Mucosa of stomach (tissue), 1 donor: ENCODE results near the gene CFAP92.

Source experiments
- H3K27me3 ChIP-seq: one replicate; pipeline ENCODE4 v1.7.0; 2013; ENCODE audit warnings: mild to moderate bottlenecking, low read length; ENCODE audit not compliant: control insufficient read depth, insufficient read depth
- H3K36me3 ChIP-seq: one replicate; pipeline ENCODE4 v1.7.0; 2013; ENCODE audit warnings: low read length; ENCODE audit not compliant: control insufficient read depth, insufficient read depth
- H3K4me1 ChIP-seq: one replicate; pipeline ENCODE4 v1.7.0; 2013; ENCODE audit warnings: mild to moderate bottlenecking, low read length; ENCODE audit not compliant: control insufficient read depth, insufficient read depth
- H3K4me3 ChIP-seq: one replicate; pipeline ENCODE4 v1.7.0; 2013; ENCODE audit warnings: low read length
- H3K9ac ChIP-seq: one replicate; pipeline ENCODE4 v1.7.0; 2013; ENCODE audit warnings: mild to moderate bottlenecking, low read length, moderate library complexity
- H3K9me3 ChIP-seq: one replicate; pipeline ENCODE4 v1.7.0; 2013; ENCODE audit warnings: mild to moderate bottlenecking, low read length, moderate library complexity; ENCODE audit not compliant: control insufficient read depth
- donor health status: Pancreatic carcinoma.

The CFAP92 gene

GRCh38 chr3:129022114-129023007, 28.5 kb upstream of the CFAP92 start:
- no peak overlapping the region for H3K9ac ChIP-seq
- no peaks in the 10 kb centered on the region for H3K36me3 ChIP-seq
- H3K27me3 ChIP-seq: no peaks in the 10 kb centered on the region
- H3K9me3 ChIP-seq: no peaks in the 10 kb centered on the region
- no peak overlapping the region for H3K4me3 ChIP-seq
- peaks cover 22% of the 10 kb centered on the region for H3K4me1 ChIP-seq

- peaks cover 19% of the 10 kb centered on the region for H3K4me1 ChIP-seq
- H3K9me3 ChIP-seq: no peaks in the 10 kb centered on the region
- H3K27me3 ChIP-seq: no peaks in the 10 kb centered on the region
- H3K4me3 ChIP-seq: no peak overlapping the region
- H3K9ac ChIP-seq: no peak overlapping the region
- no peaks in the 10 kb centered on the region for H3K36me3 ChIP-seq
Measured at GRCh38 chr3:129021140-129021551, 27.3 kb upstream of the CFAP92 start.

- Histone ChIP-seq H3K9me3 (no peaks in the 10 kb centered on the region), H3K27me3 (no peaks in the 10 kb centered on the region), H3K36me3 (no peaks in the 10 kb centered on the region), H3K4me1 (peaks cover 22% of the 10 kb centered on the region), H3K9ac (no peak overlapping the region), H3K4me3 (no peak overlapping the region)
Measured at GRCh38 chr3:129020691-129021090, 26.8 kb upstream of the CFAP92 start.

GRCh38 chr3:129019266-129019665, 25.4 kb upstream of the CFAP92 start:
- Histone ChIP-seq H3K27me3 (no peaks in the 10 kb centered on the region), H3K9ac (no peak overlapping the region), H3K4me1 (peaks cover 15% of the 10 kb centered on the region), H3K9me3 (no peaks in the 10 kb centered on the region), H3K4me3 (no peak overlapping the region), H3K36me3 (no peaks in the 10 kb centered on the region)

- H3K9me3 ChIP-seq: no peaks in the 10 kb centered on the region
- peaks cover 15% of the 10 kb centered on the region for H3K4me1 ChIP-seq
- H3K9ac ChIP-seq: no peak overlapping the region
- no peak overlapping the region for H3K4me3 ChIP-seq
- no peaks in the 10 kb centered on the region for H3K27me3 ChIP-seq
- no peaks in the 10 kb centered on the region for H3K36me3 ChIP-seq
Measured at GRCh38 chr3:129018751-129019150, 24.9 kb upstream of the CFAP92 start.

GRCh38 chr3:129018271-129018670, 24.4 kb upstream of the CFAP92 start:
- Histone ChIP-seq H3K36me3 (no peaks in the 10 kb centered on the region), H3K9me3 (no peaks in the 10 kb centered on the region), H3K4me1 (peaks cover 15% of the 10 kb centered on the region), H3K4me3 (no peak overlapping the region), H3K9ac (no peak overlapping the region), H3K27me3 (no peaks in the 10 kb centered on the region)

GRCh38 chr3:129017484-129017899, 23.6 kb upstream of the CFAP92 start:
- no peak overlapping the region for H3K9ac ChIP-seq
- no peaks in the 10 kb centered on the region for H3K36me3 ChIP-seq
- peaks cover 15% of the 10 kb centered on the region for H3K4me1 ChIP-seq

GRCh38 chr3:129016720-129017483, 23.0 kb upstream of the CFAP92 start:
- H3K9ac ChIP-seq: no peak overlapping the region

More at GRCh38 chr3:129017484-129017899, 23.6 kb upstream of the CFAP92 start:
- Histone ChIP-seq H3K27me3 (no peaks in the 10 kb centered on the region), H3K9me3 (no peaks in the 10 kb centered on the region), H3K4me3 (no peak overlapping the region)

GRCh38 chr3:129016356-129016719, 22.5 kb upstream of the CFAP92 start:
- Histone ChIP-seq H3K36me3 (no peaks in the 10 kb centered on the region), H3K9ac (peak overlapping the region; percentile 35), H3K4me1 (peaks cover 15% of the 10 kb centered on the region), H3K9me3 (no peaks in the 10 kb centered on the region), H3K27me3 (no peaks in the 10 kb centered on the region), H3K4me3 (no peak overlapping the region)

More at GRCh38 chr3:129016720-129017483, 23.0 kb upstream of the CFAP92 start:
- H3K27me3 ChIP-seq: no peaks in the 10 kb centered on the region
- peaks cover 15% of the 10 kb centered on the region for H3K4me1 ChIP-seq
- no peaks in the 10 kb centered on the region for H3K36me3 ChIP-seq
- no peaks in the 10 kb centered on the region for H3K9me3 ChIP-seq
- no peak overlapping the region for H3K4me3 ChIP-seq

- no peaks in the 10 kb centered on the region for H3K27me3 ChIP-seq
- no peak overlapping the region for H3K9ac ChIP-seq
- no peaks in the 10 kb centered on the region for H3K9me3 ChIP-seq
- H3K36me3 ChIP-seq: no peaks in the 10 kb centered on the region
- peaks cover 15% of the 10 kb centered on the region for H3K4me1 ChIP-seq
- no peak overlapping the region for H3K4me3 ChIP-seq
Measured at GRCh38 chr3:129015388-129016105, 21.7 kb upstream of the CFAP92 start.

GRCh38 chr3:129014793-129015345, 21.0 kb upstream of the CFAP92 start:
- Histone ChIP-seq H3K27me3 (no peaks in the 10 kb centered on the region), H3K9ac (no peak overlapping the region), H3K4me3 (no peak overlapping the region), H3K4me1 (peaks cover 15% of the 10 kb centered on the region), H3K36me3 (no peaks in the 10 kb centered on the region), H3K9me3 (no peaks in the 10 kb centered on the region)
